Measurements from ENCODE around the gene SREBF2. TPM values are rescaled to one million over a fixed set of nuclear protein-coding genes. Genes with fewer than 3 reads are reported as not detected.

The SREBF2 gene
- polyA plus RNA-seq, 3 donors, result 22.2 to 25.1 (median 24.5) TPM

- peaks cover 48 to 73% of the 10 kb centered on the region in 2 donors for H3K27me3 ChIP-seq (ENCODE audit: control insufficient read depth in 2 of 2, insufficient read depth in 2 of 2, low read length in 2 of 2)
These were observed 81.1 kb downstream of the SREBF2 start for GRCh38 chr22:41913842-41914534.

GRCh38 chr22:41914611-41915034 is 81.7 kb downstream of the SREBF2 start:
- no peak overlapping the region for H3K27ac Mint-ChIP-seq
- H3K4me1 ChIP-seq (ENCODE audit: control insufficient read depth in 1 of 2, insufficient read depth in 2 of 2, low read length in 2 of 2), result peaks cover 36 to 56% of the 10 kb centered on the region in 2 donors

More at GRCh38 chr22:41913842-41914534, 81.1 kb downstream of the SREBF2 start:
- Histone ChIP-seq H3K36me3 (replicated peaks in 1 of 2; ENCODE audit: control insufficient read depth in 1 of 2, insufficient read depth in 2 of 2, low read length in 2 of 2) (no peaks in the 10 kb centered on the region), H3K9me3 (replicated peaks in 1 of 2; ENCODE audit: control insufficient read depth in 1 of 2, insufficient read depth in 1 of 2, low read length in 2 of 2) (peaks cover 0 to 35% of the 10 kb centered on the region in 2 donors), H3K79me2 (ENCODE audit: insufficient read depth, low read length) (no peaks in the 10 kb centered on the region), H3K4me2 (replicated peaks; ENCODE audit: extremely low read depth, low read length, poor library complexity, severe bottlenecking) (peak overlapping the region; percentile 57), H3K27ac (ENCODE audit: low read depth in 1 of 2, low read length in 2 of 2) (no peak overlapping the region), H2AFZ (ENCODE audit: insufficient read depth, low read depth, low read length, poor library complexity, severe bottlenecking) (no peak overlapping the region), H3K4me3 (replicated peaks in 1 of 3; ENCODE audit: low read depth in 2 of 3, low read length in 3 of 3) (no peak overlapping the region), H3K9ac (ENCODE audit: insufficient read depth, low read length, poor library complexity, severe bottlenecking) (no peak overlapping the region), H4K20me1 (ENCODE audit: insufficient read depth, low read length) (peaks cover 12% of the 10 kb centered on the region), H3K4me1 (ENCODE audit: control insufficient read depth in 1 of 2, insufficient read depth in 2 of 2, low read length in 2 of 2) (peaks cover 30 to 55% of the 10 kb centered on the region in 2 donors)
- H3K4me3 Mint-ChIP-seq, result peak overlapping the region in 1 of 2 donors; percentile 51
- DNase-seq, result no peak
- H3K36me3 Mint-ChIP-seq, result peaks cover 7 to 8% of the 10 kb centered on the region in 2 donors
- peaks cover 33% of the 10 kb centered on the region for H3K4me1 Mint-ChIP-seq
- H3K27ac Mint-ChIP-seq, result no peak overlapping the region
- 6% methylated on average over 74 of the region's 79 CpGs for WGBS (ENCODE audit: insufficient coverage)
- peaks cover 0 to 28% (median 10%) of the 10 kb centered on the region in 7 donors for H3K9me3 Mint-ChIP-seq
- no peak for TF ChIP-seq CTCF (IDR thresholded peaks at IDR 0.05)
- H3K27me3 Mint-ChIP-seq (ENCODE audit: low read depth in 3 of 3), result peaks cover 58 to 81% (median 72%) of the 10 kb centered on the region in 3 donors
- intact Hi-C loops (cut with micrococcal nuclease), result no loop called here

More at GRCh38 chr22:41914611-41915034, 81.7 kb downstream of the SREBF2 start:
- H3K9ac ChIP-seq (ENCODE audit: insufficient read depth, low read length, poor library complexity, severe bottlenecking), result no peak overlapping the region
- H3K27ac ChIP-seq (ENCODE audit: low read depth in 1 of 2, low read length in 2 of 2), result no peak overlapping the region
- H2AFZ ChIP-seq (ENCODE audit: insufficient read depth, low read depth, low read length, poor library complexity, severe bottlenecking), result no peak overlapping the region
- peaks cover 7% of the 10 kb centered on the region for H4K20me1 ChIP-seq (ENCODE audit: insufficient read depth, low read length)
- no peak for DNase-seq
- no peaks in the 10 kb centered on the region for H3K79me2 ChIP-seq (ENCODE audit: insufficient read depth, low read length)
- H3K36me3 ChIP-seq (replicated peaks in 1 of 2; ENCODE audit: control insufficient read depth in 1 of 2, insufficient read depth in 2 of 2, low read length in 2 of 2), result no peaks in the 10 kb centered on the region
- WGBS (ENCODE audit: insufficient coverage), result 1% methylated on average over 62 of the region's 67 CpGs
- Mint-ChIP-seq H3K36me3 (peaks cover 6 to 7% of the 10 kb centered on the region in 2 donors), H3K4me1 (peaks cover 33% of the 10 kb centered on the region), H3K4me3 (no peak overlapping the region), H3K27me3 (ENCODE audit: low read depth in 3 of 3) (peaks cover 54 to 75% (median 66%) of the 10 kb centered on the region in 3 donors), H3K9me3 (peaks cover 0 to 24% (median 12%) of the 10 kb centered on the region in 7 donors)
- H3K4me2 ChIP-seq (replicated peaks; ENCODE audit: extremely low read depth, low read length, poor library complexity, severe bottlenecking), result peak overlapping the region; percentile 57
- peaks cover 46 to 67% of the 10 kb centered on the region in 2 donors for H3K27me3 ChIP-seq (ENCODE audit: control insufficient read depth in 2 of 2, insufficient read depth in 2 of 2, low read length in 2 of 2)
- peaks cover 0 to 35% of the 10 kb centered on the region in 2 donors for H3K9me3 ChIP-seq (replicated peaks in 1 of 2; ENCODE audit: control insufficient read depth in 1 of 2, insufficient read depth in 1 of 2, low read length in 2 of 2)
- TF ChIP-seq CTCF (IDR thresholded peaks at IDR 0.05), result no peak
- H3K4me3 ChIP-seq (replicated peaks in 1 of 3; ENCODE audit: low read depth in 2 of 3, low read length in 3 of 3), result peak overlapping the region in 1 of 3 experiments; percentile 39
- intact Hi-C loops (cut with micrococcal nuclease), result no loop called here

All from CD14-positive monocyte (primary cell).